Suprapubic skin (tissue), 4 donors: Measurements from ENCODE around the gene CAMTA2. TPM values are rescaled to one million over a fixed set of nuclear protein-coding genes. Genes with fewer than 3 reads are reported as not detected.
"Not testable (repeated sequence)": the region's sequence is repeated elsewhere in the genome, so short reads cannot be mapped to it uniquely, and the experiment has no call there.

Experiments used
- DNase-seq, 2 donors: peaks; one replicate each; pipeline ENCODE4 v3.0.0-alpha.2; 2019; ENCODE audit warnings: low spot score in 2 of 2
- H3K27ac ChIP-seq: fragments of 200-600 bp; sonication (generic); one replicate; pipeline ENCODE4 v1.5.1; 2019
- H3K27me3 ChIP-seq: fragments of 200-600 bp; sonication (generic); one replicate; pipeline ENCODE4 v1.5.1; 2019
- H3K36me3 ChIP-seq: fragments of 200-600 bp; sonication (generic); one replicate; pipeline ENCODE4 v1.5.1; 2019
- H3K4me1 ChIP-seq: fragments of 200-600 bp; sonication (generic); one replicate; pipeline ENCODE4 v1.5.1; 2019
- H3K4me3 ChIP-seq: fragments of 200-600 bp; sonication (generic); one replicate; pipeline ENCODE4 v1.5.1; 2019; ENCODE audit warnings: mild to moderate bottlenecking
- H3K9me3 ChIP-seq: fragments of 200-600 bp; sonication (generic); one replicate; pipeline ENCODE4 v1.5.1; 2019
- EP300 ChIP-seq: sonication (generic); formaldehyde crosslinking; IDR thresholded peaks from one replicate; pipeline ENCODE4 v1.6.1; 2017; ENCODE audit warnings: antibody characterized with exemption
- POLR2A ChIP-seq, 2 donors: fragments of 450-650 bp; IDR thresholded peaks; one replicate each; pipeline ENCODE4 v1.6.1; 2017; ENCODE audit warnings: antibody characterized with exemption in 2 of 2, mild to moderate bottlenecking in 2 of 2, moderate library complexity in 2 of 2
- POLR2AphosphoS5 ChIP-seq, 3 donors: sonication (generic); formaldehyde crosslinking; IDR thresholded peaks; one replicate each; pipeline ENCODE4 v1.6.1; 2017; ENCODE audit warnings: antibody characterized with exemption in 3 of 3
- WGBS: methylation state at CpG from one replicate; pipeline ENCODE4 v1.1.5; 2018; 5-methylcytosine and 5-hydroxymethylcytosine counted together
- total RNA-seq, 4 donors: library from RNA; depleted of rRNA; stranded (reverse); fragments of >200 nt; gene quantifications; one replicate each; pipeline ENCODE4 v1.1.0, GENCODE V29; 2016
- TF ChIP-seq, protein P1 (sequence below), 2 donors: fragments of 200-600 bp in 1 of 2; fragments of 450-650 bp in 1 of 2; sonication (generic) in 1 of 2; IDR thresholded peaks; one replicate each; pipeline ENCODE4 v1.5.1; 2016 to 2019; ENCODE audit warnings: antibody characterized with exemption in 2 of 2, mild to moderate bottlenecking in 1 of 2, moderate library complexity in 1 of 2

The CAMTA2 gene
- total RNA-seq, 4 donors from 2014 or later = 27.4 to 60.8 (median 34.6) TPM

DNA sequence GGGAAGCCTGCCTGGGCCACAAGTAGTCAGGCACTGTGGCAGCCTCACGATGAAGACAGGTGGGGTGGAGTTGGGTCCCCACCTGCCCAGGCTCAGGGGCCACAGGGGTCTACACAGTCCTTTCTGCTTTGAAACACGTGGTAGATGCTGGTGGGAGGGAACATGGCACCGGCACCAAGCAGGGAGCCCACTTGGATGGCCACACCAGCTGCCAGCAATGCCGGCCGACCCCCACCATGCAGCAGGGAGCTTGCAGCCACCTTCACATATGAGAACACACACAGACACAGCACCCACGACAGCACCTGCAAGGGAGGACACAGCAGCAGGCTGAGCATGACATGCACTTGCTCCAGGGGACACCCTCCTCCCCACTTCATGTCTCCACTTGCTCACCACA, 45.4 kb upstream of the CAMTA2 start:
- no peak for DNase-seq
- H3K9me3 ChIP-seq = no peaks in the 10 kb centered on the region
- H3K4me1 ChIP-seq = peaks cover 26% of the 10 kb centered on the region
- TF ChIP-seq POLR2A (IDR thresholded peaks at IDR 0.05) (no peak), EP300 (no peak), POLR2AphosphoS5 (IDR thresholded peaks at IDR 0.05) (no peak)
- TF ChIP-seq, protein P1, sequence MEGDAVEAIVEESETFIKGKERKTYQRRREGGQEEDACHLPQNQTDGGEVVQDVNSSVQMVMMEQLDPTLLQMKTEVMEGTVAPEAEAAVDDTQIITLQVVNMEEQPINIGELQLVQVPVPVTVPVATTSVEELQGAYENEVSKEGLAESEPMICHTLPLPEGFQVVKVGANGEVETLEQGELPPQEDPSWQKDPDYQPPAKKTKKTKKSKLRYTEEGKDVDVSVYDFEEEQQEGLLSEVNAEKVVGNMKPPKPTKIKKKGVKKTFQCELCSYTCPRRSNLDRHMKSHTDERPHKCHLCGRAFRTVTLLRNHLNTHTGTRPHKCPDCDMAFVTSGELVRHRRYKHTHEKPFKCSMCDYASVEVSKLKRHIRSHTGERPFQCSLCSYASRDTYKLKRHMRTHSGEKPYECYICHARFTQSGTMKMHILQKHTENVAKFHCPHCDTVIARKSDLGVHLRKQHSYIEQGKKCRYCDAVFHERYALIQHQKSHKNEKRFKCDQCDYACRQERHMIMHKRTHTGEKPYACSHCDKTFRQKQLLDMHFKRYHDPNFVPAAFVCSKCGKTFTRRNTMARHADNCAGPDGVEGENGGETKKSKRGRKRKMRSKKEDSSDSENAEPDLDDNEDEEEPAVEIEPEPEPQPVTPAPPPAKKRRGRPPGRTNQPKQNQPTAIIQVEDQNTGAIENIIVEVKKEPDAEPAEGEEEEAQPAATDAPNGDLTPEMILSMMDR (IDR thresholded peaks at IDR 0.05) = no peak
- no peak overlapping the region for H3K27ac ChIP-seq
- no peak overlapping the region for H3K4me3 ChIP-seq
- peaks cover 3% of the 10 kb centered on the region for H3K27me3 ChIP-seq
- no peaks in the 10 kb centered on the region for H3K36me3 ChIP-seq
- 81% methylated on average over 3 of the region's 6 CpGs for WGBS

DNA sequence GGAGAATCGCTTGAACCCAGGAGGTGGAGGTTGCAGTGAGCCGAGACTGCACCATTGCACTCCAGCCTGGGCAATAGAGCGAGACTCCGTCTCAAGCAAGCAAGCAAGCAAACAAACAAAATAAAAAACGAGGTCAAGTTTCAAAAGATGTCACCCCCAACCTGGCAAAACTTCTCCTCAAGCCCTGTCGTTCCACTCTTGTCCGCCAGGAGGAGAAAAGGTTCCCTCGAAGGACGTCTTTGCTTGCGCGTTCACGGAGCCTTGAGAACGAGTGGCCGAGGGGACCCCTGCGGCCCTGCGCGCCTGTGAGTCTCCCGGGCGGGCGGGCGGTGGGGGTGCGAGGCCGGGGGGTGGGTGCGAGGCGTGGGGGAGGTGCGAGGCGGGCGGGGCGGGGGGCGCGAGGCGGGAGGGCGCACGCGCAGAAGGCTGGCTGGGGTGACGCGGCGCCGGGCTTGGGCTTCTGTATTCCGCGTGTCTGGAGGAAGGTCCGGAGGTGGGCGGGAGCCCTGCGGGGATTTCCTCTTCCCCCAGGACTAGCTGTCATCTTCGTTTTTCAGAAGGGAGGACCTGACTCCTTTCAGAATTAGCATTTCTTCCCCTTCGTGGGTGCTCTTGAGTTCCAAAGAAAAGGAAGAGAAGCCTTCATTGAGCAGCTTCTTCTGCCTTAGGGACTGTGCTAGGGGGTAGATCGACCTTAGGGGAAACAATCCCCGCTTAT, 44.0 kb upstream of the CAMTA2 start:
- Histone ChIP-seq H3K27ac (peak overlapping the region; percentile 10), H3K36me3 (no peaks in the 10 kb centered on the region), H3K9me3 (no peaks in the 10 kb centered on the region), H3K4me1 (peaks cover 26% of the 10 kb centered on the region), H3K4me3 (peak overlapping the region; percentile 61), H3K27me3 (peaks cover 3% of the 10 kb centered on the region)
- 2% methylated on average over 44 of the region's 48 CpGs for WGBS
- peak; percentile 88 to 89 for DNase-seq
- TF ChIP-seq EP300 (no peak), POLR2A (IDR thresholded peaks at IDR 0.05) (no peak), POLR2AphosphoS5 (IDR thresholded peaks at IDR 0.05) (no peak)
- TF ChIP-seq, protein P1 (IDR thresholded peaks at IDR 0.05) = peak; percentile 53 to 86

DNA sequence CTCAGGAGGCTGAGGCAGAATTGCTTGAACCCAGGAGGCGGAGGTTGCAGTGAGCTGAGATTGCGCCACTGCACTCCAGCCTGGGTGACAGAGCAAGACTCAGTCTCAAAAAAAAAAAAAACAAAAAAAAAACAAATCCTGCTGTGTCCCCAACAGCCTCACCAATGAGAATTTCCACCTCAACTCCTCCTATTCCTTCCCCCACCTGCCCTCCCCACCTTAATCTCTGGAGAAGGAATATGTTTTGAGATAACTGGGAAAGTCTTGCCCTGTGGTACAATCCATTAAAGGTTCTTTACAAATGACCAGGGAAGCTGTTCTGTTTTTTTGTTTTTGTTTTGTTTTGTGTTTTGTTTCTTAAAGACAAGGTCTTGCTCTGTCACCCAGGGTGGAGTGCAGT, 42.7 kb upstream of the CAMTA2 start:
- H3K9me3 ChIP-seq, H3K36me3 ChIP-seq, H3K4me3 ChIP-seq, H3K27ac ChIP-seq, DNase-seq, H3K27me3 ChIP-seq: not testable (repeated sequence)
- peaks cover 31% of the 10 kb centered on the region for H3K4me1 ChIP-seq
- 100% methylated on average over 2 of the region's 2 CpGs for WGBS

DNA sequence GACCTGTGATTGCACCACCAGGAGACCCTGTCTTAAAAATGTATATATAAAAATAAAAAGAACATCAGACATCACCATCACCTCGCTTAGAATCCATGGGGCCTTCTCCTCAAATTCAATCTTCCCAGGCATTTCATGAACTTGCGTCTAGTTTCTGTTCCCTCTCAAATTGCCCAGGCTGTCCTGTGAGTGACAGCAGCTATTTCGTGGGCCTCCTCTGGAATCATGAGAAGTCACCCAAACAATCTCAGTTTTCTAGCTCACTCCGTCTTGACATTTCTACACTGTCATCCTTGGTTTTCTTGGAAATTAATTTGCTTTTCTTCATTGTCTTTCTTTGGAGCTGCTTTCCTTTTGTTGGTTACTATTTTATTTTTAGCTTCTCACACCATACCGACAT, 40.4 kb upstream of the CAMTA2 start:
- WGBS = 75% methylated on average over 5 of the region's 5 CpGs
- H3K9me3 ChIP-seq = no peaks in the 10 kb centered on the region

DNA sequence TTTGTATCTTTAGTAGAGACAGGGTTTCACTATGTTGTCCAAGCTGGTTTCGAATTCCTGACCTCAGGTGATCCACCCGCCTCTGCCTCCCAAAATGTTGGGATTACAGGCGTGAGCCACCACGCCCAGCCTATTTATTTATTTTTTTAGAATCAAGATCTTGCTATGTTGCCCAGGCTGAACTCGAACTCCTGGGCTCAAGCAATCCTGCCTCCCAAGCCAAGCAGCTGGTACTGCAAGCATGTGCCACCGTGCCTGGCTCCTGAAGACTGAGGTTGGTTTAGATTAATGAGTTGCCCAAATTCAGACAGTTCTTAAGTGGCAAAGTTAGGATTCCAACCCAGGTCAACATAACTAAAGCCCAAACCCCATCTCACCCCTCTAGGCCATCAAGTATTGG, 39.8 kb upstream of the CAMTA2 start:
- Histone ChIP-seq H3K4me3 (no peak overlapping the region), H3K4me1 (peaks cover 22% of the 10 kb centered on the region), H3K36me3 (peaks cover 23% of the 10 kb centered on the region), H3K27ac (no peak overlapping the region), H3K27me3 (no peaks in the 10 kb centered on the region), H3K9me3 (no peaks in the 10 kb centered on the region)
- 85% methylated on average over 6 of the region's 6 CpGs for WGBS
- TF ChIP-seq EP300 = no peak
- TF ChIP-seq POLR2A (IDR thresholded peaks at IDR 0.05) = no peak
- TF ChIP-seq POLR2AphosphoS5 (IDR thresholded peaks at IDR 0.05) = no peak
- TF ChIP-seq, protein P1 (IDR thresholded peaks at IDR 0.05) = no peak
- no peak for DNase-seq

More for the DNA sequence above, 40.4 kb upstream of the CAMTA2 start:
- no peak for DNase-seq
- Histone ChIP-seq H3K27ac (no peak overlapping the region), H3K4me3 (no peak overlapping the region), H3K4me1 (peaks cover 22% of the 10 kb centered on the region), H3K36me3 (peaks cover 17% of the 10 kb centered on the region), H3K27me3 (no peaks in the 10 kb centered on the region)
- TF ChIP-seq POLR2AphosphoS5 (IDR thresholded peaks at IDR 0.05) (no peak), EP300 (no peak), POLR2A (IDR thresholded peaks at IDR 0.05) (no peak)
- TF ChIP-seq, protein P1 (IDR thresholded peaks at IDR 0.05) = no peak
